GDM1 (cell line): ENCODE measurements around the gene ADCYAP1R1.
"Not testable (repeated sequence)": the region's sequence is repeated elsewhere in the genome, so short reads cannot be mapped to it uniquely, and the experiment has no call there.

Experiments used
- DNase-seq: peaks from one replicate; lab custom pipeline; 2025; lab: John Stamatoyannopoulos, UW

ADCYAP1R1 gene

DNA sequence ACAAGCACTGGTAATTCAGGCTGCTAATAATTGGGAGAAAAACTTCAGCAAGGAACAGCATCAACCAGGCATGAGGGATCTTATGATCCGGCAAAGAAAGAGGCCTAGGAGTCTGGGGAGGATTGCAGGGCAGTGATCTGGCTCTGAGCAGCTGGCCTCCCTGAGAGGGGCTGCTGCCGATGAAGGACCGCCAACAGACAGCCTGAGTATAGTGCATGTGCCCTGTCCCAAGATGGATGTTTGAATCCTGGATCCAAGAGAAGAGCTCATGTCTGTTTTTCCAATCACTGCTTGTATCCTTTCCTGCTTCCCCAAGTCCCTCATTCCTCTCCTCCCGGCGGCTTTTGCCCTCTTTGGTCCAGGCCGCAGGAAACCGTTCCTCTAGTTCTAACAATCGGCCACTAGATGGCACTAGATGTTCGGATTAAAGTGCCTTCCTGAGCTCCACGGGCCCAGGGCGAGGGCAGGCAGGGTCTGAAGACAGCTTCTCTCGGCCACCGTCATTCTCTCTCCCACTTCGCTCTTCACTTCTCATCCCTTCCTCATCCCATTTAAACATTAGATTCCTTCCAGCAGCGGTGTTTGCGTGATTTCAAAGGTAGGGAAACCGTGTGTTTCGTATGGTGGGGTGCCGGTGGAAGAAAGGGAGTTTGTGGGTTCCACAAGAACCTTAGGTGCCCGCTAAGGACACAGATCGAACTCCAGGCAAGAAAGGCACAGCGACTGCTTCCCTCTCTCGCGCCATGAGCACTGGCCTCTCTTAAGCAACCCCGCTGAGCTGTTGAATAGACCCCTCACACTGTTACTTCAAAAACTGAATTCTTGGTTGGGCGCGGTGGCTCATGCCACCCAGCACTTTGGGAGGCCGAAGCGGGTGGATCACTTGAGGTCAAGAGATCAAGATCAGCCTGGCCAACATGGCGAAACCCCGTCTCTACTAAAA lies 82.4 kb downstream of the ADCYAP1R1 start:
- DNase-seq, result peak; percentile 24

DNA sequence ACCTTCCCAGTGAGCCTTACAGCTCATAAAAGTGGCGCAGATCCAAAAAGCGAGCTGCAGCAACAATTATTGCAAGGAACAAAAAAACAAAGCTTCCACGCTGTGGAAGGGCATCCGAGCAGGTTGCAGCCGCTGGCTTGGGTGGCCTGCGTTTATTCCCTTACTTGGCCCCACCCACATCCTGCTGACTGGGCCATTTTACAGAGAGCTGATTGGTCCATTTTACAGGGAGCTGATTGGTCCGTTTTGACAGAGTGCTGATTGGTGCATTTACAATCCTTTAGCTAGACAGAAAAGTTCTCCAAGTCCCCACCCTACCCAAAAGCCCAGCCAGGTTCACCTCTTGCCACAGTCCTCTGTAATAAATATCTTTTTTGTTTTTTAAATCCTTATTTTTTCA lies 85.1 kb downstream of the ADCYAP1R1 start:
- no peak for DNase-seq

DNA sequence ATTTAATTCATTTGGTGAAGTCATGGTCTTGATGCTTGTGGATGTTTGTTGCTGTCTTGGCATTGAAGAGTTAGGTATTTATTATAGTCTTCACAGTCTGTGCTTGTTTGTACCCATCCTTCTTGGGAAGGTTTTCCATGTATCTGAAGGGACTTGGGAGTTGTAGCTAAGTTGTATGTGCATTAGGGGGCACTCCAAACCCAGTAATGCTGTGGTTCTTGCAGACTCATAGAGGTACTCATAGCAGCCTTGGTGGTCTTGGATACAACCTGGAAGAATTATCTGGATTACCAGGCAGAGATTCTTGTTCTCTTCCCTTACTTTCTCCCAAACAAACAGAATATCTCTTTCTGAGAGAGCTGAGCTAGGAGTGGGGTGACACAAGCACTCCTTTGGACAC lies 93.2 kb downstream of the ADCYAP1R1 start:
- no peak for DNase-seq

DNA sequence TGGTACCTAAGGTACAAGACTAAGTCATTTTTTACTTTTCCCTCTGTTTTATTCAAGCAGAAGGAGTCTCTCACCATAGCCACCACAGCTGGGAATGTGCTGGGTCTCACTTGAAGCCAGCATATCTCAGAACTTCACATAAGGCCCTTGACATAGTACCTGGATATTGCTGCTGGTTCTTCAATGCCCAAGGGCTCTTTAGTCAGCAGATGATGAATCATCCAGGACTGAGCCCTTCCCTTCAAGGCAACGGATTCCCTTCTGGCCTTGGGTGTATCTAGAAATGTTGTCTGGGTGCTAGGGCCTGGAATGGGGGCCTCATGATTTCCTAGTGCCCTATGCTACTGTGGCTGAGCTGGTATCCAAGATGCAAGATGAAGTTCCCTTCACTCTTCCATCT lies 93.9 kb downstream of the ADCYAP1R1 start:
- DNase-seq, result no peak

DNA sequence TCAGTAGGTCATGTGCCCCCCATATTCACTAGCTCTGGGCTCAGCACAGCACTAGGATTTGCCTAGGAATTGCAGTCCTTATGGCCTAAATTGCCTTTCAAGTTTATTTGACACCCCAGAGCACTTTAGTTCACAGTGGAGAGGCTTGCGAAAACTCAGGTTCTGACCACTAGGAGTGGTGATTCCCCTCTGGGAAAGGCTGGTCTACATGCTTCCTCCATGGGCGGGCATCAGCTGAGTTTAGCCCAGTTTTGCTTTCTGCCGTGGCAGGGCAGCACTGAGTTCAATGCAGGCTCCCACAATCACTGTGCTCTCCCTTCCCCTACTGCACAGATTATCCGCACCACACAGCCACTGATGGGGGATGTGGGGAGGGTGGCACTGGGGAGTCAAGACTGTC lies 94.4 kb downstream of the ADCYAP1R1 start:
- no peak for DNase-seq

DNA sequence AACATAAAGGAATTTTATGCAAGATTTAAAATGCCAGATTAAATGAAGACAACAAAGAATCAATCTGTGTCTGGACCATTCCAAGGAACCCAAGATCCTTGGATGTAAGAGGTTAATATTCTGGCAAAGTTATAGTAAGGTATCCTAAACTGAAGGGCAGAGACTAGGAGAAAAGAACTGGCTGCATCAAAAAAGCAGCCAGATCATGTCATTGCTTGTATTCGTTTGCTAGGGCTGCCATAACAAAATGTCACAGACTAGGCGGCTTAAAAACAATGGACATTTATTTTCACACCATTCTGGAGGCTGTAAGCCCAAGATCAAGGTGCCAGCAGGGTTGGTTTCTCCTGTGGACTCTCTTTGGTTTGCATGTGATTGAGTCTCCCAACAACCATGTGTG lies 99.7 kb downstream of the ADCYAP1R1 start:
- DNase-seq, result no peak

DNA sequence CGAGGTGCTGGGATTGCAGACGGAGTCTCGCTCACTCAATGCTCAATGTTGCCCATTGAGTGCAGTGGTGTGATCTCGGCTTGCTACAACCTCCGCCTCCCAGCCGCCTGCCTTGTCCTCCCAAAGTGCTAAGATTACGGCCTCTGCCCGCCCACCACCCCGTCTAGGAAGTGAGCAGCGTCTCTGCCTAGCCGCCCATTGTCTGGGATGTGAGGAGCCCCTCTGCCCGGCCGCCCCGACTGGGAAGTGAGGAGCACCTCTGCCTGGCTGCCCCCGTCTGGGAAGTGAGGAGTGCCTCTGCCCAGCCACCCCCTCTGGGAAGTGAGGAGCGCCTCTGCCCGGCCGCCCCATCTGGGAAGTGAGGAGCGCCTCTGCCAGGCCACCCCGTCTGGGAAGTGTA lies 101.2 kb downstream of the ADCYAP1R1 start:
- DNase-seq, result not testable (repeated sequence)

DNA sequence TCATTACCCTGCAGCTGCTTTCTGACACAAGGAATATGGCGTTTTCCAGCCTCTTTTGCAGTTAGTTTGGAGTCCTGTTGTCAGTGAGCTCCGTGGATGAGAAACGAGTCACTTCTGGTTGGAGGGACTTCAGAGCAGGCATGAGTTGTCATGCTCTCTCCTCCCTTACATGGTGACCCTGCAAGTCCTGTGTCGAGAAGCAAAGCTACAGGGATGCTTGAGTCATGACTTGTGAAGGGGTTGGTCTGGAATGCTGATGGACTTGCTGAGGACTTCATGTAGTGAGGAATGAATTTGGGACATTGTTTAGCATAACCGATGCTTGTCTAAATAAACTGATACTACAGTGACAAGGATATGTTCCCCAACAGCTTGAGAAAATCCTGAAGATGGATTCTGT lies 108.8 kb downstream of the ADCYAP1R1 start:
- no peak for DNase-seq
